Liver (tissue), 9 donors: Measurements from ENCODE around the gene DNAI2. TPM values are rescaled to one million over a fixed set of nuclear protein-coding genes. Genes with fewer than 3 reads are reported as not detected.

Experiments used
- DNase-seq: peaks from one replicate; pipeline ENCODE4 v3.0.0-alpha.2; 2017; ENCODE audit warnings: low spot score
- H3K27ac ChIP-seq, 2 donors: one replicate each; pipeline ENCODE4 v1.7.0; 2013; ENCODE audit warnings: inconsistent platforms in 2 of 2, low read length in 2 of 2, control low read depth in 1 of 2, low read depth in 1 of 2, mild to moderate bottlenecking in 1 of 2
- H3K27me3 ChIP-seq, 4 donors: one replicate each; pipeline versions ENCODE4 v1.6.1 to v1.7.0; 2013; ENCODE audit warnings: low read length in 3 of 4, inconsistent platforms in 1 of 4, mild to moderate bottlenecking in 1 of 4, moderate library complexity in 1 of 4; ENCODE audit not compliant: control insufficient read depth in 4 of 4, insufficient read depth in 4 of 4
- H3K36me3 ChIP-seq, 4 donors: one replicate each; pipeline versions ENCODE4 v1.6.1 to v1.7.0; 2013; ENCODE audit warnings: low read length in 3 of 4, mild to moderate bottlenecking in 3 of 4, low read depth in 1 of 4, moderate library complexity in 1 of 4; ENCODE audit not compliant: control insufficient read depth in 4 of 4, insufficient read depth in 3 of 4
- H3K4me1 ChIP-seq, 4 donors: one replicate each; pipeline versions ENCODE4 v1.6.1 to v1.7.0; 2013; ENCODE audit warnings: low read length in 3 of 4, mild to moderate bottlenecking in 3 of 4, moderate library complexity in 1 of 4; ENCODE audit not compliant: control insufficient read depth in 4 of 4, insufficient read depth in 4 of 4
- H3K4me3 ChIP-seq, 3 donors: one replicate each; pipeline versions ENCODE4 v1.6.1 to v1.7.0; 2013; ENCODE audit warnings: low read length in 3 of 3, control low read depth in 1 of 3, low read depth in 1 of 3, mild to moderate bottlenecking in 1 of 3
- H3K9ac ChIP-seq, 2 donors: one replicate each; pipeline ENCODE4 v1.7.0; 2013; ENCODE audit warnings: low read length in 2 of 2, mild to moderate bottlenecking in 2 of 2, moderate library complexity in 2 of 2, control low read depth in 1 of 2, low read depth in 1 of 2
- H3K9me3 ChIP-seq, 4 donors: one replicate each; pipeline versions ENCODE4 v1.6.1 to v1.7.0; 2013; ENCODE audit warnings: low read length in 3 of 4; ENCODE audit not compliant: control insufficient read depth in 4 of 4
- EGR1 ChIP-seq, 2 donors: IDR thresholded peaks; 2 replicates each; pipeline ENCODE4 v1.6.1; 2016 to 2018; ENCODE audit warnings: antibody characterized with exemption in 2 of 2, low read depth in 2 of 2
- FOXA1 ChIP-seq: IDR thresholded peaks from 2 replicates; pipeline ENCODE4 v1.6.1; 2016; ENCODE audit warnings: antibody characterized with exemption
- FOXA2 ChIP-seq: IDR thresholded peaks from 2 replicates; pipeline ENCODE4 v1.6.1; 2016; ENCODE audit warnings: antibody characterized with exemption
- GABPA ChIP-seq, 2 donors: IDR thresholded peaks in 1 of 2; conservative IDR thresholded peaks in 1 of 2; 2 replicates each; pipeline ENCODE4 v1.6.1; 2016; ENCODE audit warnings: antibody characterized with exemption in 2 of 2, mild to moderate bottlenecking in 1 of 2, moderate library complexity in 1 of 2
- HNF4A ChIP-seq, 2 donors: conservative IDR thresholded peaks; 2 replicates each; pipeline ENCODE4 v1.6.1; 2016; ENCODE audit warnings: antibody characterized with exemption in 2 of 2, mild to moderate bottlenecking in 2 of 2
- HNF4G ChIP-seq: IDR thresholded peaks from 2 replicates; pipeline ENCODE4 v1.6.1; 2016; ENCODE audit warnings: antibody characterized with exemption
- JUND ChIP-seq, 2 donors: IDR thresholded peaks; 2 replicates each; pipeline ENCODE4 v1.6.1; 2016; ENCODE audit warnings: antibody characterized with exemption in 2 of 2
- NR2F2 ChIP-seq: IDR thresholded peaks from 2 replicates; pipeline ENCODE4 v1.6.1; 2016; ENCODE audit warnings: antibody characterized with exemption
- RAD21 ChIP-seq, 2 donors: IDR thresholded peaks; 2 replicates each; pipeline ENCODE4 v1.6.1; 2016; ENCODE audit warnings: antibody characterized with exemption in 2 of 2, mild to moderate bottlenecking in 2 of 2
- RXRA ChIP-seq, 2 donors: IDR thresholded peaks; 2 replicates each; pipeline ENCODE4 v1.6.1; 2017 to 2018; ENCODE audit warnings: antibody characterized with exemption in 2 of 2, mild to moderate bottlenecking in 1 of 2
- SP1 ChIP-seq: IDR thresholded peaks from 2 replicates; pipeline ENCODE4 v1.6.1; 2018; ENCODE audit warnings: antibody characterized with exemption, mild to moderate bottlenecking
- TAF1 ChIP-seq: conservative IDR thresholded peaks from 2 replicates; pipeline ENCODE4 v1.6.1; 2016; ENCODE audit warnings: antibody characterized with exemption, mild to moderate bottlenecking
- YY1 ChIP-seq: IDR thresholded peaks from 2 replicates; pipeline ENCODE4 v1.6.1; 2016; ENCODE audit warnings: antibody characterized with exemption, mild to moderate bottlenecking
- WGBS: extraction: QIAGEN DNeasy Blood & Tissue Kit; methylation state at CpG from one replicate; pipeline ENCODE4 v1.1.7; 2013; 5-methylcytosine and 5-hydroxymethylcytosine counted together
- polyA plus RNA-seq, 2 donors: library from polyadenylated mRNA; stranded (reverse) in 1 of 2; unstranded in 1 of 2; fragments of 200-250 nt in 1 of 2; fragments of >200 nt in 1 of 2; fragmentation: Nextera tagmentation in 1 of 2; extraction: Ambion mirVana in 1 of 2; gene quantifications; one replicate each; pipeline versions ENCODE4 v1.2.1 to v1.2.3, GENCODE V29; 2013 to 2015
- total RNA-seq, 2 donors: library from RNA; depleted of rRNA; stranded (reverse); fragments of >200 nt; gene quantifications; one replicate each; pipeline ENCODE4 v1.2.3, GENCODE V29; 2014
- TF ChIP-seq, protein P1 (sequence below): IDR thresholded peaks from 2 replicates; pipeline ENCODE4 v1.6.1; 2016; ENCODE audit warnings: antibody characterized with exemption
- TF ChIP-seq, protein P2 (sequence below): IDR thresholded peaks from 2 replicates; pipeline ENCODE4 v1.6.1; 2016; ENCODE audit warnings: antibody characterized with exemption
- TF ChIP-seq, protein P3 (sequence below): IDR thresholded peaks from 2 replicates; pipeline ENCODE4 v1.6.1; 2016; ENCODE audit warnings: antibody characterized with exemption
- TF ChIP-seq, protein P4 (sequence below): IDR thresholded peaks from 2 replicates; pipeline ENCODE4 v1.6.1; 2016; ENCODE audit warnings: antibody characterized with exemption, mild to moderate bottlenecking
- TF ChIP-seq, protein P5 (sequence below): fragments of 150-350 bp; IDR thresholded peaks from 2 replicates; pipeline ENCODE4 v1.5.1; 2017; ENCODE audit warnings: improper control_type of control experiment, low read depth, low read length; ENCODE audit not compliant: missing input control
- donor health status: healthy.
- donor health status: healthy.
- donor health status: healthy.
- donor health status: healthy.
- donor health status: healthy.

The DNAI2 gene
- total and polyA plus RNA-seq, 4 donors = not detected

DNA sequence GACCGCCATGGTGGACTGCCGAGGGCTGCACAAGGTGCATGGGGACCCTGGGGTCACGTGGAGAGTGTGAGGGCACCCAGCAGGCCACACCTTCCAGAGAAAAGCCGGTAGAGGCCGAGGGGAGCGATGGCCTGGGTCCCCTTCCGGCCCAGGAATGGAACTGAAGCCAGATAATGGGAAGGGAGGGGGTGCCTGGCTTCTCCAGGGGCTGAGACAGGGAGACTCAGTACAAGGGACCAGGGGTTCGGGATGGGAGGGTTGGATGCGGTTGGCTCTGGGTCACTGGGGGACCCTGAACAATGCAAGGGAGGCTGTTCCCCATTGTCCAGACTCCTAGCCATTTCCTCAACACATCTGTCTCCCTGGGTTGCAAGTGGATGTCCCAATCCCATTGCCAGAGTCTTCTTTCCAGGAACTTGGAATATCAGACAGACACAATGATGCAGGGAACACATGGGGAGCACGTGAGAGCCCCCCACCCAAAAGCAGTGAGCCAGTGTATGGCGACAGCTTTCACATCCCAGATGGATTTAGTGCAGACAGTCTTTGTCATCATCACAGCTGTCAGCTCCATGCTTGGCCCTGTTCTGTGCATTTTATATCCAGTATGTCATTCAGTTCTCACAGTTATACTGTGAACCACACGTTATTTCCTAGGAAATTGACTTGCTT lies 23.6 kb upstream of the DNAI2 start:
- no peaks in the 10 kb centered on the region for H3K36me3 ChIP-seq

DNA sequence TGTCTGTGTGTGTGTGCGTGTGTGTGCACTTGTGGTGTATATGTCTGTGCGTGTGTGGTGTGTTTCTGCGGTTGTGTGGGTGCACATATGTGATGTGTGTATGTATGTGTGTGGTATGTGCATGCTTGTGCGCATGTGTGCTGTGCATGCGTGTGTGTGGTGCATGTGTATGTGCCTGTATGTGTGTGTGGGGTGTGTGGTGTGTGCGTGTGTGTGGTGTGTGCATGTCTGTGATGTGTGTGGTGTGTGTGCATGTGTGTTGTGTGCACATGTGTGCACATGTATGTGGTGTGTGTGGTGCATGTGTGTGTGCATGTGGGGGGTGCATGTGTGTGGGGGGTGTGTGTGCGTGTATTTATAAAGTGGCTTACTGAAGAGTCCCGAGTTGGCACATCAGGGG lies 23.0 kb upstream of the DNAI2 start:
- 92% methylated on average over 8 of the region's 8 CpGs for WGBS
- H3K9ac ChIP-seq = no peak overlapping the region
- no peaks in the 10 kb centered on the region for H3K9me3 ChIP-seq
- no peaks in the 10 kb centered on the region for H3K4me1 ChIP-seq
- no peaks in the 10 kb centered on the region for H3K27me3 ChIP-seq
- H3K4me3 ChIP-seq = no peak overlapping the region
- no peak overlapping the region for H3K27ac ChIP-seq
- H3K36me3 ChIP-seq = no peaks in the 10 kb centered on the region
- no peak for DNase-seq
- TF ChIP-seq, protein P1, sequence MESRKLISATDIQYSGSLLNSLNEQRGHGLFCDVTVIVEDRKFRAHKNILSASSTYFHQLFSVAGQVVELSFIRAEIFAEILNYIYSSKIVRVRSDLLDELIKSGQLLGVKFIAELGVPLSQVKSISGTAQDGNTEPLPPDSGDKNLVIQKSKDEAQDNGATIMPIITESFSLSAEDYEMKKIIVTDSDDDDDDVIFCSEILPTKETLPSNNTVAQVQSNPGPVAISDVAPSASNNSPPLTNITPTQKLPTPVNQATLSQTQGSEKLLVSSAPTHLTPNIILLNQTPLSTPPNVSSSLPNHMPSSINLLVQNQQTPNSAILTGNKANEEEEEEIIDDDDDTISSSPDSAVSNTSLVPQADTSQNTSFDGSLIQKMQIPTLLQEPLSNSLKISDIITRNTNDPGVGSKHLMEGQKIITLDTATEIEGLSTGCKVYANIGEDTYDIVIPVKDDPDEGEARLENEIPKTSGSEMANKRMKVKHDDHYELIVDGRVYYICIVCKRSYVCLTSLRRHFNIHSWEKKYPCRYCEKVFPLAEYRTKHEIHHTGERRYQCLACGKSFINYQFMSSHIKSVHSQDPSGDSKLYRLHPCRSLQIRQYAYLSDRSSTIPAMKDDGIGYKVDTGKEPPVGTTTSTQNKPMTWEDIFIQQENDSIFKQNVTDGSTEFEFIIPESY = no peak
- no peak for TF ChIP-seq RAD21 (IDR thresholded peaks at IDR 0.05)
- TF ChIP-seq HNF4G = no peak
- TF ChIP-seq YY1 = no peak
- no peak for TF ChIP-seq FOXA1
- no peak for TF ChIP-seq NR2F2
- TF ChIP-seq TAF1 = no peak
- TF ChIP-seq RXRA (IDR thresholded peaks at IDR 0.05) = no peak
- TF ChIP-seq, protein P2, sequence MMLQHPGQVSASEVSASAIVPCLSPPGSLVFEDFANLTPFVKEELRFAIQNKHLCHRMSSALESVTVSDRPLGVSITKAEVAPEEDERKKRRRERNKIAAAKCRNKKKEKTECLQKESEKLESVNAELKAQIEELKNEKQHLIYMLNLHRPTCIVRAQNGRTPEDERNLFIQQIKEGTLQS = no peak
- TF ChIP-seq, protein P3, sequence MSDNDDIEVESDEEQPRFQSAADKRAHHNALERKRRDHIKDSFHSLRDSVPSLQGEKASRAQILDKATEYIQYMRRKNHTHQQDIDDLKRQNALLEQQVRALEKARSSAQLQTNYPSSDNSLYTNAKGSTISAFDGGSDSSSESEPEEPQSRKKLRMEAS = no peak
- no peak for TF ChIP-seq SP1

More for the DNA sequence above, 23.6 kb upstream of the DNAI2 start:
- H3K4me3 ChIP-seq = no peak overlapping the region
- H3K27me3 ChIP-seq = no peaks in the 10 kb centered on the region
- H3K4me1 ChIP-seq = no peaks in the 10 kb centered on the region
- H3K9me3 ChIP-seq = no peaks in the 10 kb centered on the region
- TF ChIP-seq, protein P1 = no peak
- TF ChIP-seq, protein P4, sequence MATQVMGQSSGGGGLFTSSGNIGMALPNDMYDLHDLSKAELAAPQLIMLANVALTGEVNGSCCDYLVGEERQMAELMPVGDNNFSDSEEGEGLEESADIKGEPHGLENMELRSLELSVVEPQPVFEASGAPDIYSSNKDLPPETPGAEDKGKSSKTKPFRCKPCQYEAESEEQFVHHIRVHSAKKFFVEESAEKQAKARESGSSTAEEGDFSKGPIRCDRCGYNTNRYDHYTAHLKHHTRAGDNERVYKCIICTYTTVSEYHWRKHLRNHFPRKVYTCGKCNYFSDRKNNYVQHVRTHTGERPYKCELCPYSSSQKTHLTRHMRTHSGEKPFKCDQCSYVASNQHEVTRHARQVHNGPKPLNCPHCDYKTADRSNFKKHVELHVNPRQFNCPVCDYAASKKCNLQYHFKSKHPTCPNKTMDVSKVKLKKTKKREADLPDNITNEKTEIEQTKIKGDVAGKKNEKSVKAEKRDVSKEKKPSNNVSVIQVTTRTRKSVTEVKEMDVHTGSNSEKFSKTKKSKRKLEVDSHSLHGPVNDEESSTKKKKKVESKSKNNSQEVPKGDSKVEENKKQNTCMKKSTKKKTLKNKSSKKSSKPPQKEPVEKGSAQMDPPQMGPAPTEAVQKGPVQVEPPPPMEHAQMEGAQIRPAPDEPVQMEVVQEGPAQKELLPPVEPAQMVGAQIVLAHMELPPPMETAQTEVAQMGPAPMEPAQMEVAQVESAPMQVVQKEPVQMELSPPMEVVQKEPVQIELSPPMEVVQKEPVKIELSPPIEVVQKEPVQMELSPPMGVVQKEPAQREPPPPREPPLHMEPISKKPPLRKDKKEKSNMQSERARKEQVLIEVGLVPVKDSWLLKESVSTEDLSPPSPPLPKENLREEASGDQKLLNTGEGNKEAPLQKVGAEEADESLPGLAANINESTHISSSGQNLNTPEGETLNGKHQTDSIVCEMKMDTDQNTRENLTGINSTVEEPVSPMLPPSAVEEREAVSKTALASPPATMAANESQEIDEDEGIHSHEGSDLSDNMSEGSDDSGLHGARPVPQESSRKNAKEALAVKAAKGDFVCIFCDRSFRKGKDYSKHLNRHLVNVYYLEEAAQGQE = no peak
- TF ChIP-seq FOXA2 = no peak
- TF ChIP-seq, protein P5, sequence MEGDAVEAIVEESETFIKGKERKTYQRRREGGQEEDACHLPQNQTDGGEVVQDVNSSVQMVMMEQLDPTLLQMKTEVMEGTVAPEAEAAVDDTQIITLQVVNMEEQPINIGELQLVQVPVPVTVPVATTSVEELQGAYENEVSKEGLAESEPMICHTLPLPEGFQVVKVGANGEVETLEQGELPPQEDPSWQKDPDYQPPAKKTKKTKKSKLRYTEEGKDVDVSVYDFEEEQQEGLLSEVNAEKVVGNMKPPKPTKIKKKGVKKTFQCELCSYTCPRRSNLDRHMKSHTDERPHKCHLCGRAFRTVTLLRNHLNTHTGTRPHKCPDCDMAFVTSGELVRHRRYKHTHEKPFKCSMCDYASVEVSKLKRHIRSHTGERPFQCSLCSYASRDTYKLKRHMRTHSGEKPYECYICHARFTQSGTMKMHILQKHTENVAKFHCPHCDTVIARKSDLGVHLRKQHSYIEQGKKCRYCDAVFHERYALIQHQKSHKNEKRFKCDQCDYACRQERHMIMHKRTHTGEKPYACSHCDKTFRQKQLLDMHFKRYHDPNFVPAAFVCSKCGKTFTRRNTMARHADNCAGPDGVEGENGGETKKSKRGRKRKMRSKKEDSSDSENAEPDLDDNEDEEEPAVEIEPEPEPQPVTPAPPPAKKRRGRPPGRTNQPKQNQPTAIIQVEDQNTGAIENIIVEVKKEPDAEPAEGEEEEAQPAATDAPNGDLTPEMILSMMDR = no peak
- no peak for TF ChIP-seq RXRA (IDR thresholded peaks at IDR 0.05)
- no peak for TF ChIP-seq YY1
- no peak for TF ChIP-seq EGR1 (IDR thresholded peaks at IDR 0.05; ENCODE audit: low read depth in 2 of 2)
- TF ChIP-seq, protein P2 = no peak
- TF ChIP-seq HNF4G = no peak
- no peak for TF ChIP-seq TAF1
- TF ChIP-seq GABPA (IDR thresholded peaks at IDR 0.05 in 1 of 2, conservative IDR thresholded peaks at IDR 0.05 in 1 of 2) = no peak
- TF ChIP-seq HNF4A (conservative IDR thresholded peaks at IDR 0.05) = no peak
- TF ChIP-seq SP1 = no peak
- no peak for TF ChIP-seq RAD21 (IDR thresholded peaks at IDR 0.05)
- TF ChIP-seq FOXA1 = no peak
- no peak for TF ChIP-seq JUND (IDR thresholded peaks at IDR 0.05)
- no peak for TF ChIP-seq NR2F2
- H3K27ac ChIP-seq = no peak overlapping the region
- no peak for DNase-seq
- 67% methylated on average over 12 of the region's 12 CpGs for WGBS
- no peak overlapping the region for H3K9ac ChIP-seq
